DOHH2 (cell line): ENCODE measurements around the gene SIRT2.

Experiments
- EZH2phosphoT487 ChIP-seq: fragments of 200-600 bp; sonication (generic); IDR thresholded peaks from 2 replicates; pipeline ENCODE4 v1.6.1; 2017; ENCODE audit warnings: borderline replicate concordance, mild to moderate bottlenecking, antibody characterized with exemption, low read length, moderate library complexity, mixed read lengths
- TF ChIP-seq, protein P1 (sequence below): fragments of 200-600 bp; sonication (generic); IDR thresholded peaks from one replicate; pipeline ENCODE4 v1.5.1; 2014; ENCODE audit warnings: antibody characterized with exemption, mild to moderate bottlenecking, low read depth, low read length; ENCODE audit not compliant: poor library complexity, severe bottlenecking

DNA sequence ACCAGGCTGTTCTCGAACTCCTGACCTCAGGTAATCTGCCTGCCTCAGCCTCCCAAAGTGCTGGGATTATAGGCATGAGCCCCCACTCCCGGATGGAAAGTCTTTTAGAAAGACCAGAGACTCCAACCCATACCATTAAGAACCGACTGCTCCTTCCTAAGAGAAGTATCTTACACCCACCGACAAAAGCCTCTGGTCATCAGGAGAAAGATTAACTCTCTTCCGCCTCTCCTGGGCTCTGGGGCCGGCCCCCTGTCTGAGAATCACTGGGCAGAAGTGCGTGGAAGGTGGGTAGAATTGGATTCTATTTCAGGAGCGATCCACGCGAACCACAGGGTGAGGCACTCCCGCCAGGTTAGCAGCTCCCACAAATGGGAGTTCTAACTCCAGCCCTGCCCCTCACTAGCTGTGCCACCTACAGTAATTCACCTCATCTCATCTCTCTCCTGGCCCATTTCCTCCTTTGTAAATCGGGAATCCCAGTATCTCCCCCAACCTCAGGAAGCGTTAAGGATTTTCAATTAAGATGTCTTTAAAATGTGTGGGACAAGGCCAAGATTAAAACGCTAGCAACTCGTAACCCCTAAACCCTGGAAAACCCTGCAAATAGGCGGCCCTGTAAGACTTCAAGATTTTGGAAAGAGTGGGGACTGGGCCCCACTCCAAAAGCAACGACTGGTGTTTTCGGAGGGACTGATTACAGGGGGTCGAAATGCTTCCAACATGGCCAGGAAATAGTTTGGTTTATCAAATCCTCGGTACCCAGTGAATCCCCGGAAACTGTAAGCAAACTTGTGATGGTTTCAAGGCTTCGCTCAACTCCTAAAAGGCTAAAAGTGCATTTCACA lies 50.9 kb downstream of the SIRT2 start:
- TF ChIP-seq, protein P1, sequence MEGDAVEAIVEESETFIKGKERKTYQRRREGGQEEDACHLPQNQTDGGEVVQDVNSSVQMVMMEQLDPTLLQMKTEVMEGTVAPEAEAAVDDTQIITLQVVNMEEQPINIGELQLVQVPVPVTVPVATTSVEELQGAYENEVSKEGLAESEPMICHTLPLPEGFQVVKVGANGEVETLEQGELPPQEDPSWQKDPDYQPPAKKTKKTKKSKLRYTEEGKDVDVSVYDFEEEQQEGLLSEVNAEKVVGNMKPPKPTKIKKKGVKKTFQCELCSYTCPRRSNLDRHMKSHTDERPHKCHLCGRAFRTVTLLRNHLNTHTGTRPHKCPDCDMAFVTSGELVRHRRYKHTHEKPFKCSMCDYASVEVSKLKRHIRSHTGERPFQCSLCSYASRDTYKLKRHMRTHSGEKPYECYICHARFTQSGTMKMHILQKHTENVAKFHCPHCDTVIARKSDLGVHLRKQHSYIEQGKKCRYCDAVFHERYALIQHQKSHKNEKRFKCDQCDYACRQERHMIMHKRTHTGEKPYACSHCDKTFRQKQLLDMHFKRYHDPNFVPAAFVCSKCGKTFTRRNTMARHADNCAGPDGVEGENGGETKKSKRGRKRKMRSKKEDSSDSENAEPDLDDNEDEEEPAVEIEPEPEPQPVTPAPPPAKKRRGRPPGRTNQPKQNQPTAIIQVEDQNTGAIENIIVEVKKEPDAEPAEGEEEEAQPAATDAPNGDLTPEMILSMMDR, result no peak
- no peak for TF ChIP-seq EZH2phosphoT487
